ENCODE data around the gene COPS4.
"Not testable (repeated sequence)": the region's sequence is repeated elsewhere in the genome, so short reads cannot be mapped to it uniquely, and the experiment has no call there.

COPS4 gene

DNA sequence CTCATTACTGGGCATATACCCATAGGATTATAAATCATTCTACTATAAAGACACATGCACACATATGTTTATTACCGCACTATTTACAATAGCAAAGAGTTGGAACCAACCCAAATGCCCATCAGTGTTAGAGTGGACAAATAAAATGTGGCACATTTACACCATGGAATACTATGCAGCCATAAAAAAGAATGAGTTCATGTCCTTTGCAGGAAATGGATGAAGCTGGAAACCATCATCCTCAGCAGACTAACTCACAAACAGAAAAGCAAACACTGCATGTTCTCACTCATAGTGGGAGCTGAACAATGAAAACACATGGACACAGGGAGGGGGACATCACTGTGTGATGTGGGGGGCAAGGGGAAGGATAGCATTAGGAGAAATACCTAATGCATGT, 11.4 kb upstream of the COPS4 start:
- not testable (repeated sequence) for DNase-seq (ENCODE audit: low read depth in 2 of 3, low spot score in 1 of 3)

DNA sequence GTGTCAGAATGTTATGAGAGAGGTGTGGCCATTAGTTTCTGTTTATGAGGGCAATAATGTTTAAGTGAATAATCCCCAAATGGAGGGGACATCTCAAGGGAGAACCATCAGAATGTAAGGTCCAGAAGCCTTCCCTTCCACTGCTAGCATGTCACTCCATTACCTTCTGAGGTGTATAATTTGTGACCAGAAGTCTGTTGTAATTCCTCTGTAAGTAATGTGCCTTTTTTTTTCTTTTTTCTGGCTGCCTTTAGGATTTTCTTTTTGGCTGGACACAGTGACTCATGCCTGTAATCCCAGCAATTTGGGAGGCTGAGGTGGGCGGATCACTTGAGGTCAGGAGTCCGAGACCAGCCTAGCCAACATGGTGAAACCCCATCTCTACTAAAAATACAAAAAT, 10.8 kb upstream of the COPS4 start:
- DNase-seq (ENCODE audit: low read depth in 2 of 3, low spot score in 1 of 3): no peak

DNA sequence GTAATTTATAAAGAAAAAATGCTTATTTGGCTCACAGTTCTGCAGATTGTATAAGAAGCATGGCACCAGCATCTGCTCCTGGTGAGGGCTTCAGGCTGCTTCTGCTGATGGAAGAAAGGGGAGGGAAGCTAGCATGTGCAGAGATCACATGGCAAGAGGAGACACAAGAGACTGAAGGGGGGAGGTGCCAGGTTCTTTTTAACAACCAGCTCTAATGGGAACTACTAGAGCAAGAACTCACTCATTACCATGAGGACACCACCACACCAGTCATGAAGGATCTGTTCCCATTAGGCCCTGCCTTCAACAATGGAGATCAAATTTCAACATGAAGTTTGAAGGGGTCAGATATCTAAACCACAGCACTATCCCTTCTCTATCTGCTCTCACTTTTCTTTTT, 9.4 kb upstream of the COPS4 start:
- no peak for DNase-seq (ENCODE audit: low read depth in 2 of 3, low spot score in 1 of 3)

- DNase-seq (ENCODE audit: low read depth in 2 of 3, low spot score in 1 of 3): no peak
These were observed 6.0 kb upstream of the COPS4 start for GRCh38 chr4:83028976-83029375.

DNA sequence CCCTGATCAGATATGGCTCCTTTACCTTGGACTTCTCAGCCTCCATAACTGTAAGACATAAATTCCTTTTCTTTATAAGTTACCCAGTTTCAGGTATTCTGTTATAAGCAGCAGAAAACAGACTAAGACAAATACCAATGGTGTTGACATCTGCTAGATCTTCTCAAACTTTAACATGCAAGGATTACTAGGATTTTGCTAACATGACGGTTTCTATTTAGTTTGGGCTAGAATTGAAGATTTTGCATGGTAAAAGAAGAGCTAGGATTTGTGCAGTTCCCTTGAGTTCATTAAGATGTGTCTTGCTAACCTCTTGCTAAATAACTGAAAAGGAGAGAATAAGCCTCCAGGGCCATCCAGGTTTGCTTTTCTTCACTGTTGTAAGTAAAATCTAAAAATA, 5.3 kb upstream of the COPS4 start:
- no peak for DNase-seq (ENCODE audit: low read depth in 2 of 3, low spot score in 1 of 3)

DNA sequence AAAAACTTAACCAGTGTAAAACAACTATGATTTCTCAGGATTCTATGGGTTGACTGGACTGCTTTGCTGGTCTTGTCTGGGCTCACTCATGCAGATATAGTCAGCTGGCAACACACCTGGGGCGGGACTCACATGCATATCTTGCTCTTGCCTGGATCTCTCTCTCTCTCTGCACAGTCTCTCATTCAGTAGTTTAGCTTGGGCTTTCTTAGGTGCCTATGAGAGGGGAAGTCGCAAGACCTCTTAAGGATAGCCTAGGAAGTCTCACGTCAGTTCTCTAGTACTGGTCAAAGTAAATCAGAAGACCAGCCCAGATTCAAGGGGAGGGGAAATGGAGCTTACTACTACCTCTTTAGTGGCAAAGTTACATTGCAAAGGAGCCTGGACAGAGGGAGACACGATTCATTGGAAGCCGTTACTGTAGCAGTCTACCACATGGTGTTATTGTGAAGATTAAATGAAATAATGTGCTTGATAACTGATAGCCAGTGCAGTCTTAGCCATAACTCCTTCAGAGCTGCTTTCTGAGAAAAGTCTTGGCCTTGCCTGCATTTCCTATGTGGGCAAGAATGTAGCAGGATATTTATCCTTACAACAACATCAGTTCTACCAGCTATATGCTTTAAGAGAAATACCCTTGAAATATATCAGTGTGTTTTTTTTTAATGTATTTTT, 2.1 kb downstream of the COPS4 start:
- no peak for DNase-seq (ENCODE audit: low read depth in 2 of 3, low spot score in 1 of 3)

DNA sequence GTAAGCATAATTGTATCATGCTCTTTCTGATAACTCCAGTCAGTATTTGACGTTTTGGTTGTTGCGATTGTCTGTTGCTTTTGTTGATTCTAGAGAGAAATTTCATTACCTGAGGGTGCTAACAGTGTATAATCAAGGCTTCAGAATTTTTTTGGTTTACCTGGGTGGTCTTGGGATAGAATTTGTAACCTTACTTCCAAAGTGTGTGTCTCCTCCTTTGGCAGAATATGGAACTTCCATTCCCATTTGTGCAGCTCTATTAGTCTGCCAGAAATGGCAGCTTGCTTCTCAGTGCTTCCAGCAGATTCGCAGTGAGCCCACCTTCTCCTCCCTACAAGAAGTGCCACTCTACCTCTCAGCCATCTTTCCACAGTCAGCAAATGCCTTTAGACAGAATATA, 5.3 kb downstream of the COPS4 start:
- no peak for DNase-seq (ENCODE audit: low read depth in 2 of 3, low spot score in 1 of 3)

GRCh38 chr4:83043157-83043556, 8.2 kb downstream of the COPS4 start:
- DNase-seq (ENCODE audit: low read depth in 2 of 3, low spot score in 1 of 3): not testable (repeated sequence)

DNA sequence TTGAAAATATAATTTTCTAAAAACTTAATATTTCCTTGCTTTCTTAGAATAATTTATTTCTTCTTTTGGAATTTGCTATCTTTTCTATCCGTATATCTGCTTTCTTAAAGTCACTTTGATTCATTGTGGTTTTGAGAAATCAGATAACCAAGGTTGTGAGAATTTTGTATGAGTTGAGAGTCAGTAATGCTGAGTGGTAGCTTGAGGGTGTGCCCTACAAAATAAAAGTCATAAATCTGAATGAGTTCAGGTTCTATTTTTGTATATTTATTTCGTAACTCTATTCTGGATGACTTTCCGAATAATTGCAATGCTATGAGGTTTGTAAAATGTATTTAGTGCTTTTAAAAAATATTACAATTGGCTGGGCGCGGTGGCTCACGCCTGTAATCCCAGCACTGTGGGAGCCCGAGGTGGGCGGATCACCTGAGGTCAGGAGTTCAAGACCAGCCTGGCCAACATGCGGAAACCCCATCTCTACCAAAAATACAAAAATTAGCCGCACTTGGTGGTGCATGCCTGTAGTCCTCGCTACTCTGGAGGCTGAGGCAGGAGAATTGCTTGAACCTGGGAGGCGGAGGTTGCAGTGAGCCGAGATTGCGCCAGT, 8.9 kb downstream of the COPS4 start:
- DNase-seq (ENCODE audit: low read depth in 2 of 3, low spot score in 1 of 3): no peak

- DNase-seq (ENCODE audit: low read depth in 2 of 3, low spot score in 1 of 3): no peak
These were observed 11.9 kb downstream of the COPS4 start for GRCh38 chr4:83046693-83047473.

DNA sequence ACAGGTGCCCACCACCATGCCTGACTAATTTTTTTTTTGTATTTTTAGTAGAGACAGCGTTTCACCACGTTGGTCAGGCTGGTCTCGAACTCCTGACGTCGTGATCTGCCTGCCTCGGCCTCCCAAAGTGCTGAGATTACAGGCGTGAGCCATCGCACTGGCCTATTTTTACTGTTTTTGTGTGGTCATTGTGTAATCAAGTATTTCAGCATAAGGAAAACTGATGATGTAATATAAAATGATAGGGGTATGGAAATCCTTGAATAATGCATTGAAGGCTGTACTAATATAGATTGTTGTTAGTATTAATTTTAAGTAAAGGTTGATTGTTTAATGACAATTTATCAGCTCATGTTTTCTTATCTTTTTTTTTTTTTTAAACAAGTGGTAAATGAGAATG, 13.8 kb downstream of the COPS4 start:
- DNase-seq (ENCODE audit: low read depth in 2 of 3, low spot score in 1 of 3): not testable (repeated sequence)

GRCh38 chr4:83054928-83055327, 19.9 kb downstream of the COPS4 start:
- no peak for DNase-seq (ENCODE audit: low read depth in 2 of 3, low spot score in 1 of 3)

DNA sequence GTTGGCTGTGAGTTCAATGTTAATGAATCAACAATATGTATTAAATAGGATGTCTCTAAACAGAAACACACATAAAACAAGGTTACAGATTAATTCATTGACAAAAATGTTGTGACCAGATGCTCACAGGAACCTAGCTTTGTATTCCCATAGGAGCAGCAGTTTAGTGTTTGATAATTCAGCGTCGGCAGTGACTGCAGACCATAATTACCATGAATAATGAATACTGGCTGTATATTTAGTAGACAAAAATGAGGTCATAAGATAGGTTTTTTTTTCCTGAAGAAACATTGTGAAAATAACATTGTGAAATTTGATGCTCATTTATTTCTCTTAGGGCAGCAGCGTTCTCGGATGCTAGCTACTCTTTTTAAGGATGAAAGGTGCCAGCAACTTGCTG, 27.8 kb downstream of the COPS4 start:
- DNase-seq (ENCODE audit: low read depth in 2 of 3, low spot score in 1 of 3): no peak

DNA sequence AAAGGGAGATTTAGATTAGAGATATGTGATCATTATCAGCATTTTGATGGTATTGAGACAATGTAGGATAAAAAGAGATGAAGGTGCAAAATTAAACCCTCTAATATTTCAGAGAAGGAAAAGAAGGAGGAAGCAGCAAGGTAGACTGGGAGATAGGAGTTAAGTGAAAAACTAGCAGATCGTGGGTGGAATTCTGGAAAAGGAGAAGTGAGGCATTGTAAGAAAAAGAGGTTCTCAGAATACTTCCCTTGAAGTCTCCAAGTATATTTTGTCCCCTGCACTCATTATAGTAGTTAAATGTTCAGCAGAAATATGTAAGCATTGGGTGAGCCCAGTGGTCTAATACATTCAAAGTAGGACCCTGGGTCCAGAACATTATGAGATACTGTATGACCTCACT, 30.3 kb downstream of the COPS4 start:
- DNase-seq (ENCODE audit: low read depth in 2 of 3, low spot score in 1 of 3): no peak

DNA sequence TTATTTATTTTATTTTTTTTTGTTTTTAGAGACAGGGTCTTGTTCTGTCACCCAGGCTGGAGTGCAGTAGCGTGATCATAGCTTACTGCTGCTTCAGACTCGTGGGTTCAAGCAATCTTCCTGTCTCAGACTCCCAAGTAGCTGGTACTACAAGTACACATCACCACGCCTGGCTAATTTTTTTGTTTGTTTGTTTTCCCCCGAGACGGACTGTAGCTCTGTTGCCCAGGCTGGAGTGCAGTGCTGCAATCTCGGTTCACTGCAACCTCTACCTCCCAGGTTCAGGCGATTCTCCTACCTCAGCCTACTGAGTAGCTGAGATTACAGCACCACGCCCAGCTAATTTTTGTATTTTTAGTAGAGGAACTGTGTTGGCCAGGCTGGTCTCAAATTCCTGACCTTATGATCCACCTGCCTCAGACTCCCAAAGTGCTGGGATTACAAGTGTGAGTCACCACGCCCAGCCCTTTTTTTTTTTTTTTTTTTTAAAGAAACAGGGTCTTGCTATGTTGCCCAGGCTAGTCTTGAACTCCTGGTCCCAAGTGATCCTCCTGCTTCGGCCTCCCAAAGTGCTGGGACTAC, 32.2 kb downstream of the COPS4 start:
- DNase-seq (ENCODE audit: low read depth in 2 of 3, low spot score in 1 of 3): no peak

GRCh38 chr4:83071116-83071515, 36.1 kb downstream of the COPS4 start:
- DNase-seq (ENCODE audit: low read depth in 2 of 3, low spot score in 1 of 3): no peak

DNA sequence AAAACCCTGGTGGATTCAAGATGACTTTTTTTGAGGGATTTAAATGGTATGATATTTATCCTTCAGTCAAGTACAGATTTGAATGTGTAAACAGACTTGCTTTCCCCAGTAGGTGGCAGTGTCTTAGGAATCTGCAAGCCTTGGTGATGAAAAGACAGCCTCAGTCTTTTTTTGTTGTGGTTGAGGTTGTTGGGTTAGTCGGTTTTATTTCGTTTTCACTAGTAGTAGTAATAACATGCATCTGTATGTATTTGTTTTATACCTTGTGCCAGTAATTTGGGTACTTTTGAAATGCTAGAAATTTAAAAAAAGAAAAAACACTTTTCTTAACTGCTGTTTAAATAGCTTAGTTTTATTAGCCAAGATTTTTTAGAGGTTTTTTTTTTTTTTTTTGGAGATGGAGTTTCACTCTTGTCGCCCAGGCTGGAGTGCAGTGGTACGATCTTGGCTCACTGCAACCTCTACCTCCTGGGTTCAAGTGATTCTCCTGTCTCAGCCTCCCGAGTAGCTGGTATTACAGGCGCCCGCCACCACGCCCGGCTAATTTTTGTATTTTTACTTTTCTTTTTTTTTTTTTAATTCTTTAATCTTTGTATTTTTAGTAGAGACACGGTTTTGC, 39.2 kb downstream of the COPS4 start:
- peak in 2 of 3 donors; percentile 19 to 67 for DNase-seq (ENCODE audit: low read depth in 2 of 3, low spot score in 1 of 3)

DNA sequence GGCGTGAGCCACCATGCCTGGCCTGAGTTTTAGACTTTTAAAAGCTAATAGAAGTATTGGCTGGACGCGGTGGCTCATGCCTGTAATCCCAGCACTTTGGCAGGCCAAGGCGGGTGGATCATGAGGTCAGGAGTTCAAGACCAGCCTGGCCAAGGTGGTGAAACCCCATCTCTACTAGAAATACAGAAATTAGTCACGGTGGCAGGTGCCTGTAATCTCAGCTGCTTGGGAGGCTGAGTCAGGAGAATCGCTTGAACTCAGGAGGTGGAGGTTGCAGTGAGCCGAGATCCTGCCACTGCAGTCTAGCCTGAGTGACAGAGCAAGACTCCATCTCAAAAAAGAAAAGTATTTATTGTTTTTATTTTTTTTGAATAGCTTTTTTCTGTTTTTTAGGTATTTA, 39.8 kb downstream of the COPS4 start:
- peak in 2 of 3 donors; percentile 29 to 53 for DNase-seq (ENCODE audit: low read depth in 2 of 3, low spot score in 1 of 3)

DNA sequence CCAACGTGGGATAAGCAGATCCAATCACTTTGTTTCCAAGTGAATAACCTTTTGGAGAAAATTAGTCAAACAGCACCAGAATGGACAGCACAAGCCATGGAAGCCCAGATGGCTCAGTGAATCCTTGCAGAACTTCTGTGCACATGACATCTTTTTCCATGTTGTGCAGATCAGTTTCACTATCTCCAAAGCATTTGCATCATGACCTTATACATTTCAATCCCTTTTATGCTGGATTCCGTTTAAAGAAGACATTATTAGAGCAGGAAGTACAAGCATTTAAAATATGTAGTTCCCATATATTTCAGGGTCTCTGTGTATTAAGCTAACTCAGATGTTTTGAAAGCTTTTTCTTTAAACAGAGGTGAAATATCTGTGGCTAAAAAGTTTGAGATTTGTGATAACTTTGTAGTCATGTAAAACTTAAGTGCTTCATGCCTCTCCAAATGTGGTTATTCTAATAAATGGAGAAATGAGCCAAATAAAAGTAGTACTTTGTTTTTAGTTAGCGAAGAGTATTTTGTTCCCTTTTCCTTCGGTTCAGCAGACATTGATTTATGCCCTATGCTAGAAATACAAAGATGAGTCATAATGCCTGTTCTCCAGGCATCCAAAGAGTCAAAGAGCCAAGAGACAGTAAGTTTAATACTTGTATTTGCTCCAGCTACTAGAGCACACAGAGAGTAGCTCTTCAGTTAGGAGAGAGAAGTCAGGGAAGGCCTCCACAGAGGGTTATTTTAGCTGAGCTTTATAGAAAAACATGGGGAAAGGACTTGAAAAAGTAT, 40.5 kb downstream of the COPS4 start:
- DNase-seq (ENCODE audit: low read depth in 2 of 3, low spot score in 1 of 3): no peak

DNA sequence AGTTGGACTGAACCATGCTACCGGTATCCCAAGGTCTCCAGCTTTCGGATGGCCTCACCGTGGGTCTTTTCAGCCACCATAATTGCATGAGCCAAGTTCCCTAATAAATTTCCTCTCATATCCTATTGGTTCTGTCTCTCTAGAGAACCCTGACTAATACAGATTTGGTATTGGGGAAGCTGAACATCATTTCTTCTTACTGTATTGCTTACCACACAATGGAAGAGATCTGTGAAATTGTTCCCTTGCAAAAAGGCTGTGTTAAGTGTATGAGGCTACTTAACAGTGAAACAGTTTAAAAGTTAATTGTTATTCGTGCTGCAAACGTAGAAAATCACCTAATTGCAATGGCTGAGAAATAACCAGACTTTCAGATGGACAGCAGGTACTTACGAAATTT, 45.6 kb downstream of the COPS4 start:
- DNase-seq (ENCODE audit: low read depth in 2 of 3, low spot score in 1 of 3): no peak

GRCh38 chr4:83082777-83083176, 47.8 kb downstream of the COPS4 start:
- DNase-seq (ENCODE audit: low read depth in 2 of 3, low spot score in 1 of 3): no peak
